Activated naive CD4-positive, alpha-beta T cell treated with anti-CD3 and anti-CD28 coated beads, Interleukin-2, amount 50 U/mL, for 72 hours (primary cell): ENCODE data around the gene NEDD4L. TPM values are rescaled to one million over a fixed set of nuclear protein-coding genes. Genes with fewer than 3 reads are reported as not detected.

Source experiments
- ATAC-seq, 2 donors: fragments of 150-1000 bp; cut with Tn5 transposase; 2 replicates each; pipeline ENCODE4 v1.10.0; 2021; ENCODE audit warnings: mild to moderate bottlenecking in 2 of 2, moderate library complexity in 2 of 2
- DNase-seq, 2 donors: peaks; one replicate each; pipeline ENCODE4 v3.0.0; 2021 to 2022; ENCODE audit warnings: low spot score in 2 of 2
- H3K27ac Mint-ChIP-seq, 2 donors: one replicate each; pipeline ENCODE4 v1.8.0; 2022; ENCODE audit warnings: mild to moderate bottlenecking in 2 of 2, mixed read lengths in 2 of 2
- H3K36me3 Mint-ChIP-seq, 2 donors: one replicate each; pipeline ENCODE4 v1.8.0; 2022; ENCODE audit warnings: mixed read lengths in 2 of 2
- H3K9me3 Mint-ChIP-seq, 2 donors: one replicate each; pipeline ENCODE4 v1.8.0; 2022; ENCODE audit warnings: mixed read lengths in 2 of 2
- total RNA-seq, 2 donors: library from RNA; stranded (reverse); gene quantifications; one replicate each; pipeline ENCODE4 v1.2.3, GENCODE V29; 2022

NEDD4L gene
- total RNA-seq, 2 donors from 2014 or later = 1.7 to 8.3 TPM

- no peak for ATAC-seq
- Mint-ChIP-seq H3K27ac (no peak overlapping the region), H3K9me3 (no peaks in the 10 kb centered on the region), H3K36me3 (no peaks in the 10 kb centered on the region)
- DNase-seq = no peak
Observed at GRCh38 chr18:58338961-58339592, 295.1 kb downstream of the NEDD4L start.

- no peak for ATAC-seq
Observed at GRCh38 chr18:58339890-58340289, 295.9 kb downstream of the NEDD4L start.

GRCh38 chr18:58341916-58342315, 297.9 kb downstream of the NEDD4L start:
- Mint-ChIP-seq H3K27ac (no peak overlapping the region), H3K9me3 (no peaks in the 10 kb centered on the region), H3K36me3 (no peaks in the 10 kb centered on the region)
- DNase-seq (no peak), ATAC-seq (no peak)

More at GRCh38 chr18:58339890-58340289, 295.9 kb downstream of the NEDD4L start:
- H3K9me3 Mint-ChIP-seq = no peaks in the 10 kb centered on the region
- H3K36me3 Mint-ChIP-seq = no peaks in the 10 kb centered on the region
- no peak overlapping the region for H3K27ac Mint-ChIP-seq
- DNase-seq = no peak

GRCh38 chr18:58344080-58344670, 300.1 kb downstream of the NEDD4L start:
- no peak for ATAC-seq
- no peaks in the 10 kb centered on the region for H3K9me3 Mint-ChIP-seq
- H3K27ac Mint-ChIP-seq = no peak overlapping the region
- H3K36me3 Mint-ChIP-seq = no peaks in the 10 kb centered on the region
- no peak for DNase-seq

GRCh38 chr18:58344861-58345463, 300.9 kb downstream of the NEDD4L start:
- Mint-ChIP-seq H3K36me3 (no peaks in the 10 kb centered on the region), H3K27ac (no peak overlapping the region), H3K9me3 (no peaks in the 10 kb centered on the region)
- DNase-seq = no peak
- no peak for ATAC-seq

- DNase-seq (no peak), ATAC-seq (no peak)
- no peaks in the 10 kb centered on the region for H3K9me3 Mint-ChIP-seq
- H3K27ac Mint-ChIP-seq = no peak overlapping the region
- no peaks in the 10 kb centered on the region for H3K36me3 Mint-ChIP-seq
Observed at GRCh38 chr18:58345875-58346274, 301.8 kb downstream of the NEDD4L start.

- ATAC-seq = no peak
- H3K27ac Mint-ChIP-seq = no peak overlapping the region
- H3K36me3 Mint-ChIP-seq = no peaks in the 10 kb centered on the region
- no peaks in the 10 kb centered on the region for H3K9me3 Mint-ChIP-seq
- no peak for DNase-seq
Observed at GRCh38 chr18:58347135-58347534, 303.1 kb downstream of the NEDD4L start.

GRCh38 chr18:58348517-58348916, 304.5 kb downstream of the NEDD4L start:
- Mint-ChIP-seq H3K9me3 (no peaks in the 10 kb centered on the region), H3K27ac (no peak overlapping the region), H3K36me3 (no peaks in the 10 kb centered on the region)
- no peak for ATAC-seq
- DNase-seq = no peak

GRCh38 chr18:58348951-58349350, 304.9 kb downstream of the NEDD4L start:
- Mint-ChIP-seq H3K9me3 (no peaks in the 10 kb centered on the region), H3K27ac (peak overlapping the region in 1 of 2 donors; percentile 60), H3K36me3 (no peaks in the 10 kb centered on the region)
- DNase-seq = no peak
- ATAC-seq = no peak

- Mint-ChIP-seq H3K36me3 (no peaks in the 10 kb centered on the region), H3K27ac (no peak overlapping the region), H3K9me3 (no peaks in the 10 kb centered on the region)
- DNase-seq (no peak), ATAC-seq (peak in 1 of 2 donors; percentile 84)
Observed at GRCh38 chr18:58349650-58350049, 305.6 kb downstream of the NEDD4L start.

GRCh38 chr18:58350526-58350925, 306.5 kb downstream of the NEDD4L start:
- Mint-ChIP-seq H3K36me3 (no peaks in the 10 kb centered on the region), H3K27ac (no peak overlapping the region), H3K9me3 (no peaks in the 10 kb centered on the region)
- DNase-seq = no peak
- ATAC-seq = no peak

- Mint-ChIP-seq H3K36me3 (no peaks in the 10 kb centered on the region), H3K27ac (no peak overlapping the region), H3K9me3 (no peaks in the 10 kb centered on the region)
- DNase-seq = no peak
- no peak for ATAC-seq
Observed at GRCh38 chr18:58351776-58352175, 307.8 kb downstream of the NEDD4L start.

GRCh38 chr18:58353581-58353980, 309.6 kb downstream of the NEDD4L start:
- H3K9me3 Mint-ChIP-seq = no peaks in the 10 kb centered on the region
- ATAC-seq = no peak

GRCh38 chr18:58354051-58354450, 310.0 kb downstream of the NEDD4L start:
- ATAC-seq (no peak), DNase-seq (no peak)
- Mint-ChIP-seq H3K9me3 (no peaks in the 10 kb centered on the region), H3K36me3 (no peaks in the 10 kb centered on the region), H3K27ac (no peak overlapping the region)

More at GRCh38 chr18:58353581-58353980, 309.6 kb downstream of the NEDD4L start:
- DNase-seq = no peak
- Mint-ChIP-seq H3K27ac (no peak overlapping the region), H3K36me3 (no peaks in the 10 kb centered on the region)

- ATAC-seq = no peak
- DNase-seq = no peak
- Mint-ChIP-seq H3K9me3 (no peaks in the 10 kb centered on the region), H3K27ac (peak overlapping the region in 1 of 2 donors; percentile 1), H3K36me3 (no peaks in the 10 kb centered on the region)
Observed at GRCh38 chr18:58354791-58355190, 310.8 kb downstream of the NEDD4L start.

GRCh38 chr18:58355243-58355642, 311.2 kb downstream of the NEDD4L start:
- DNase-seq (no peak), ATAC-seq (no peak)
- Mint-ChIP-seq H3K27ac (no peak overlapping the region), H3K9me3 (no peaks in the 10 kb centered on the region), H3K36me3 (no peaks in the 10 kb centered on the region)

GRCh38 chr18:58359218-58359617, 315.2 kb downstream of the NEDD4L start:
- Mint-ChIP-seq H3K36me3 (no peaks in the 10 kb centered on the region), H3K9me3 (no peaks in the 10 kb centered on the region), H3K27ac (no peak overlapping the region)
- no peak for DNase-seq
- no peak for ATAC-seq

- DNase-seq (no peak), ATAC-seq (no peak)
- no peaks in the 10 kb centered on the region for H3K36me3 Mint-ChIP-seq
- H3K9me3 Mint-ChIP-seq = no peaks in the 10 kb centered on the region
- no peak overlapping the region for H3K27ac Mint-ChIP-seq
Observed at GRCh38 chr18:58359620-58360019, 315.6 kb downstream of the NEDD4L start.
